ENCODE data around the gene PRR7. TPM values are rescaled to one million over a fixed set of nuclear protein-coding genes. Genes with fewer than 3 reads are reported as not detected.
A peak's percentile ranks its signal among the peaks of the same experiment; 100 is the strongest.

PRR7 gene
- total RNA-seq, 1 experiment from 2014 or later = 55.4 TPM

- DNase-seq (ENCODE audit: low read depth) = peak; percentile 94
These were observed 50.8 kb downstream of the PRR7 start, which contains the start of gene PDLIM7 for GRCh38 chr5:177497292-177498012. TSS of gene PDLIM7 (minus strand) at chr5:177497604. CDS start at chr5:177496512, 1,092 bp downstream.

GRCh38 chr5:177498013-177498787 is 51.6 kb downstream of the PRR7 start:
- DNase-seq (ENCODE audit: low read depth) = no peak

- no peak for DNase-seq (ENCODE audit: low read depth)
These were observed 53.2 kb downstream of the PRR7 start for GRCh38 chr5:177499842-177500241.

- peak; percentile 80 for DNase-seq (ENCODE audit: low read depth)
These were observed 54.3 kb downstream of the PRR7 start for GRCh38 chr5:177500685-177501522.

- no peak for DNase-seq (ENCODE audit: low read depth)
These were observed 55.5 kb downstream of the PRR7 start for GRCh38 chr5:177501874-177502678.

- DNase-seq (ENCODE audit: low read depth) = no peak
These were observed 56.3 kb downstream of the PRR7 start for GRCh38 chr5:177502886-177503285.

- DNase-seq (ENCODE audit: low read depth) = no peak
These were observed 56.9 kb downstream of the PRR7 start for GRCh38 chr5:177503351-177504085.

- DNase-seq (ENCODE audit: low read depth) = no peak
These were observed 57.8 kb downstream of the PRR7 start for GRCh38 chr5:177504086-177505056.

GRCh38 chr5:177505075-177505474 is 58.5 kb downstream of the PRR7 start:
- no peak for DNase-seq (ENCODE audit: low read depth)

Other genes starting within 250 kb of the PRR7 start
- 25.3 and 32.4 TPM in 2 replicates for gene RAB24, start 143.1 kb upstream of the PRR7 start, total RNA-seq (2014; rRNA removed)
- gene PRELID1, start 143.0 kb upstream of the PRR7 start, total RNA-seq (2014; rRNA removed) = 245 and 247 TPM in 2 replicates
- gene MXD3, start 134.9 kb upstream of the PRR7 start, total RNA-seq (2014; rRNA removed) = 43.1 and 87.9 TPM in 2 replicates
- gene LMAN2, start 95.1 kb upstream of the PRR7 start, total RNA-seq (2014; rRNA removed) = 258 and 369 TPM in 2 replicates
- gene RGS14, start 88.9 kb upstream of the PRR7 start, total RNA-seq (2014; rRNA removed) = 0.23 and 0.51 TPM in 2 replicates
- not detected in 2 replicates for gene SLC34A1, start 62.4 kb upstream of the PRR7 start, total RNA-seq (2014; rRNA removed)
- gene PFN3, start 46.2 kb upstream of the PRR7 start, total RNA-seq (2014; rRNA removed) = not detected in 2 replicates
- gene F12, start 37.2 kb upstream of the PRR7 start, total RNA-seq (2014; rRNA removed) = 3.1 and 3.6 TPM in 2 replicates
- 23.8 TPM in 2 replicates for gene GRK6, start 20.1 kb upstream of the PRR7 start, total RNA-seq (2014; rRNA removed)
- 210 and 233 TPM in 2 replicates for gene DBN1, start 26.8 kb downstream of the PRR7 start, total RNA-seq (2014; rRNA removed)
- 252 and 281 TPM in 2 replicates for gene PDLIM7, start 50.8 kb downstream of the PRR7 start, total RNA-seq (2014; rRNA removed)
- gene DOK3, start 63.0 kb downstream of the PRR7 start, total RNA-seq (2014; rRNA removed) = 7.0 and 14.8 TPM in 2 replicates
- gene DDX41, start 70.1 kb downstream of the PRR7 start, total RNA-seq (2014; rRNA removed) = 153 and 185 TPM in 2 replicates
- gene FAM193B, start 107.7 kb downstream of the PRR7 start, total RNA-seq (2014; rRNA removed) = 19.8 and 24.5 TPM in 2 replicates
- 119 and 136 TPM in 2 replicates for gene TMED9, start 145.4 kb downstream of the PRR7 start, total RNA-seq (2014; rRNA removed)
- gene B4GALT7, start 153.3 kb downstream of the PRR7 start, total RNA-seq (2014; rRNA removed) = 28.8 and 36.2 TPM in 2 replicates